GM18868 (cell line): ENCODE results near the gene CBX3.
"Not testable (repeated sequence)": the region's sequence is repeated elsewhere in the genome, so short reads cannot be mapped to it uniquely, and the experiment has no call there.

ENCODE experiments used
- ATAC-seq: cut with Tn5 transposase; IDR thresholded peaks from one replicate; pipeline ENCODE4 v1.9.1; 2021; ENCODE audit warnings: mild to moderate bottlenecking, moderate library complexity; ENCODE audit not compliant: unreplicated experiment

CBX3 gene

GRCh38 chr7:26187380-26188205 is 14.0 kb upstream of the CBX3 start:
- no peak for ATAC-seq

DNA sequence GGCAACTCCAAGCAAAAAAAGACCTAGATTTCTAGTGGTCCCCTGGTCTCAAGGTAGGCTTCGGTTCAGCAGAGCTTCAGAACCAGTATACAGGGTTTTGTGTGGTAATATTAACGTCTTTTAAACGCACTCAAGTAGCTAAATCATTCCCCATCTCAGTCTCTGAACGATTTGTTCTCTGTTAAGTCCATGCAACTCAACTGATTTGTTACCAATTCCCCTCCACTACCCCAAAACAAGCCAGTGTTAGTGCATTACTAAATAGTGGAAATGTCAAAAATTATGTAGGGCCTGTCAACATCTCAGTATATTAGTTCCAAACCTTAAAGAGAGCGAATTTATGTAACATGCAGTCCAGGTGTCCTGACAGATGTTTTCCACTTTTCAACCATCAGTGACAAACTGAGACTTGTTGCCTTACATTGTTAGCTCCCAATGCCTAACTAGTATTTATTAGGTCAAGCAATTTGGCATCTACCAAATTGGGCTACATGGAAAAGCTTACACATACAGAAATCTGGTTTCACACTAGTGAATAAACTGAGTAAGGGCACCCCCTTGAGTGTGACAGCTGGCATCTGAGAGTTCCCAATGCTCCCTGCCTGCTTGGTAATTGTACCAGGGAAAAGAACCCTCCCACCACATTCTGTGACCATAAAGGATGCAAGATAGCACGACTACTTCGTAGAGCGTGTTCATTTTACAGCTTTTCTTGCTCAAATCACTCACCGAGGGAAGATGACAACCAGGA is 13.2 kb upstream of the CBX3 start:
- no peak for ATAC-seq

DNA sequence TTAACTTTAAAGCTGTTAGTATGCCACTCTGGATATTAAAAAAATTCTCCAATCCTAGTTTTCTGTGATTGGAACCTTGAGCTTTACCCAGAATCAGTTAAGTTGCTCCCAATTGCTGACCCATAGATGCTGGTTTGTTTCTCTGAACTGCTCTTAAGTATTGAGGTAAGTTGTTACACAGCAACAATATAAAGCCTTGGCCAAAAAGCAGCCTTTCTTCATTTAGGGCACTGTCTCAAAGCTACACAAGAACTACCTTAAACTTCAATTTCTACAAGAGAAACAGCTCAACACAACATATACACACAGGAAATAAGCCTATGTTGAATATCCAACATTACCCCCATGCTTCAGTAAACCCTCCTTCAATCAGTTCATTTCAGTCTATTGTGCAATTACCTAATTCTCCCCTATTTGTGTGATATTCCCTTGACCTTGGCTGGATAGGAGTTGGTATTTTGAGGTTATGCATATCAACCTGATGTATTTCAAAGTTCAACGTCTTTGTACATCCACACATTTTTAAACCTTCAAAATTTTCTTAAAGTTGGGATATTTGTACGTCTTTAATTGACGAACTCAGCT is 12.5 kb upstream of the CBX3 start:
- ATAC-seq: no peak

GRCh38 chr7:26189697-26190096 is 11.8 kb upstream of the CBX3 start:
- no peak for ATAC-seq

GRCh38 chr7:26190417-26190869 is 11.1 kb upstream of the CBX3 start:
- no peak for ATAC-seq

- no peak for ATAC-seq
Observed at GRCh38 chr7:26191233-26191973, 10.1 kb upstream of the CBX3 start.

- no peak for ATAC-seq
Observed at GRCh38 chr7:26191974-26192479, 9.5 kb upstream of the CBX3 start.

DNA sequence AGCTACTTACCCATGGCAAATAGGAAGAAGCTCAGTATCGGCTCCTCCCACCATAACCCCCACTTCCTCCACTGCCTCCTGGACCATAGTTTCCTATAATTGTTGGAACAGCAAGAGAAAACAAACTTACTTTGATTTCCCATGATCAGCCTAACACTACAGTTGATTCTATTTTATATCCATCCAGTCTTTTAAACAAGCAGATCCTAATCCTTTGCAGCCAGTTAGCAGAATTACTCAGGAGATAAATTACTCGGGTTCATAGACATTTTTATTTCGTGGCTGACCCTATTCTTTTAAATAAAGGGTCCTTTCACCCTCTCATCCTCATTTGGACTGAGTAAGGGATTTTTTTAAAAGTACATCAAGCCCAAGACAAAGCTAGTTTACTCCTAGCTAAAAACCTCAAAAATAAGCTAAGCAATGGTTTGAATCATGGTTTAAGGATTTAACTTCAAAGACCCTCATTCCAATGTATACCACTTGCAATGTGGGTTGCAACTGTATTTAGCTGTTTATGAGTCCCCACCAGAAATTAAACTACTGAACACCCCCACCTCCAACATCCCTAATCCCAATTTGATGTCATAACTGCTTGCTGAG is 9.0 kb upstream of the CBX3 start:
- no peak for ATAC-seq

DNA sequence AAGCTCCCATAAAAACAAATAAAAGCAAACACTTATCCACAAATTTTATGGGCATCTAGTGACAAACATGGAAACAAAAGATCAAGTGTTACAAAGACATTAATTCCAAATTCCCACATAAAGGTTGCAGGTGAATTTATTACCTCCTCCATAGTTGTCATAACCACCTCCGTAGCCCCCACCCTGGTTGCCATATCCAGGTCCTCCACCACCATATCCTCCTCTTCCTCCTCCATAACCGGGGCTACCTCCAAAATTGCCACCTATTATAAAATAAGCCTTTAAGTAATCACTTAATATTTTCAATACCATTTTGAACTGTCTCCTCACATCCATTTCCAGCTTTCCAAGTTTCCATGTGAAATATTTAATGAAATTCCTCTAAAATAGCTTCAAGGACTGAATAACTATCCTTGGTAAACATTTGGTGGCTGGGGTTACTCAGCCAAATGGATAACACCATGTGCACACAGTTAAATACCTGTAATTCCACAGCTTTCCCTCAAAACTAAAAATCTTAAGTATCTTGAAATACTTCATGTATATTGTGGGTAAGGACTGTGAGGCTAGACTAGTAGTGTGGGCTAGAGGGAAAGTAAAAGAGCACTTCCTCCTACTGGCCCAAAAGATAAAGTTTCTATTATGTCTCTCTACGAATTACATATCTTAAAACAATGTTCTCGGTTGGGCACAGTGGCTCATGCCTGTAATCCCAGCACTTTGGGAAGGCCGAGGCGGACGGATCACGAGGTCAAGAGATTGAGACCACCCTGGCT is 7.9 kb upstream of the CBX3 start:
- no peak for ATAC-seq

DNA sequence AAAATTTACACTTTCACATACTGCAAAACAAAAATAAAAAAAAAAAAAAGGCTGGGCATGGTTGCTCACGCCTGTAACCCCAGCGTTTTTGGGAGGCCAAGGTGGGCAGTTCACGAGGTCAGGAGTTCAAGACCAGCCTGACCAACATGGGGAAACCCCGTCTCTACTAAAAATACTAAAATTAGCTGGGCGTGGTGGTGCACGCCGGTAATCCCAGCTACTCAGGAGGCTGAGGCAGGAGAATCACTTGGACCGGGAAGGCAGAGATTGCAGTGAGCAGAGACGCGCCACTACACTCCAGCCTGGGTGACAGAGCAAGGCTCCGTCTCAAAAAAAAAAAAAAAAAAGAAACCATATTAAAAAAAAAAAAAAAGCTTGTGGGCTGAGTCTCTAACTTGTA is 6.8 kb upstream of the CBX3 start:
- not testable (repeated sequence) for ATAC-seq

- ATAC-seq: no peak
Observed at GRCh38 chr7:26195182-26195581, 6.4 kb upstream of the CBX3 start.

GRCh38 chr7:26195867-26196657 is 5.5 kb upstream of the CBX3 start:
- no peak for ATAC-seq

- no peak for ATAC-seq
Observed at GRCh38 chr7:26197153-26198115, 4.1 kb upstream of the CBX3 start.

- no peak for ATAC-seq
Observed at GRCh38 chr7:26198133-26198780, 3.3 kb upstream of the CBX3 start.

GRCh38 chr7:26198781-26199169 is 2.8 kb upstream of the CBX3 start:
- ATAC-seq: no peak

- no peak for ATAC-seq
Observed at GRCh38 chr7:26199301-26200037, 2.1 kb upstream of the CBX3 start.

DNA sequence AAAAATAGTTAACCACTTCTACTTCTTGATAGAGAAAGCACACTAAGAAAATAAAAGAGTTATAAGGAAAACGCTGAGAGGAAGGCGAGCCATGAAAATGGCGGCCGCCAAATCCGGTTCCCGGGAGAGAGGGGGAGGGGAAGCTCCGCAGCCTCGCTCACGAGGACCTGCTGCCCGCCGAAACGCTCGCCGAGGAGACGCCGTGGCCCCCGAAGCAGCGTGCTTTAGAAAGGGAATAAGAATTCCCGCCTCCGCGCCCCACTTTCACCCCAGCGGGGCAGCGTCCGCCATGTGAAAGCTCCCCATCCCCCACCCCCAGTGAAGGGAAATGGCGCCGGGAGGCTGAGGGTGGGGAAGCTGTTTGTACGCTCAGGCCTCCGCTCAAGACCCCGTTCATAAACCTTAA is 1.5 kb upstream of the CBX3 start:
- no peak for ATAC-seq
